Stimulated activated naive CD8-positive, alpha-beta T cell treated with anti-CD3 and anti-CD28 coated beads, Interleukin-15, Interleukin-2, amounts not matched to agents 100 ng/mL and 50 ng/mL, for 24 hours (primary cell): ENCODE data around the gene PLPP6.
A peak's percentile ranks its signal among the peaks of the same experiment; 100 is the strongest.

Experiments used
- H3K27ac Mint-ChIP-seq: one replicate; pipeline ENCODE4 v1.8.0; 2021; ENCODE audit warnings: mild to moderate bottlenecking, mixed read lengths
- H3K27me3 Mint-ChIP-seq: one replicate; pipeline ENCODE4 v1.8.0; 2021; ENCODE audit warnings: mixed read lengths
- H3K36me3 Mint-ChIP-seq: one replicate; pipeline ENCODE4 v1.8.0; 2021; ENCODE audit warnings: low read depth, mixed read lengths
- H3K4me1 Mint-ChIP-seq: one replicate; pipeline ENCODE4 v1.8.0; 2021; ENCODE audit warnings: low read depth, mixed read lengths
- H3K4me3 Mint-ChIP-seq: one replicate; pipeline ENCODE4 v1.8.0; 2021; ENCODE audit warnings: mild to moderate bottlenecking, mixed read lengths
- H3K9me3 Mint-ChIP-seq: one replicate; pipeline ENCODE4 v1.8.0; 2021; ENCODE audit warnings: mixed read lengths

PLPP6 gene

DNA sequence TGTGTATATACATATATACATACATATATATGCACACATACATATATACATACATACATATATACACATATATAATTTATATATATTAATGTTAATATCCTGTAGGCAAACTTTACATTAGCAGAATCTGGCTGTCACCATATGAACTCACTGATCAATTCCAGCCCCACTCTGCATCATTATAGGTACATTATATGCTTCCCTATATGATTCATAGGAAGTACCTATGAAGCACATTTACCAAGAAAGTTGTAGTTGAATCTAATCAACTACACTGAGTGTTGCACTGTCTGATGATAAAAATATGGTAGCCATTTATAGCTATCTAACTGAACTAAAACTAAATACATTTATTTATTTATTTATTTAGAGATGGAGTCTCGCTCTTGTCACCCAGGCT, 9.6 kb downstream of the PLPP6 start:
- no peaks in the 10 kb centered on the region for H3K9me3 Mint-ChIP-seq
- peaks cover 30% of the 10 kb centered on the region for H3K4me1 Mint-ChIP-seq
- H3K4me3 Mint-ChIP-seq = no peak overlapping the region
- no peaks in the 10 kb centered on the region for H3K36me3 Mint-ChIP-seq
- no peaks in the 10 kb centered on the region for H3K27me3 Mint-ChIP-seq
- H3K27ac Mint-ChIP-seq = no peak overlapping the region

DNA sequence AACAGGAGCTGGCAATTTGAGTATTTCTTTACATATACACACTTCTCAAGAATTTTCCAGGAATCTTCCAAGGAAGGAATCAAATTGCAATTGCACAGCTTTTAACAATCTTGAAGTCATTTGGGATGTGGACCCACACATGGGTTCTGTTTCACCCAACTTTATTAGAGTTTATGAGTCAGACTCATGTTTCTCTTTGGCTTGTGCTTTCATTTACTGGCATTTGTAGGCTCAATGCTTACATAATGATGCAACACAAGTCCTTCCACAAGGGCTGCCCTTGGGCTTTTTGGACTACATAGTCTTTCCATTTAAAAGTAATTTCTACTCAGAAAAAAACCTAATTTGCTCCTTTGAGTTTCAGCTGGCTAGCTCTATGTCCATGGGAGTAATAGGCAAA, 12.7 kb downstream of the PLPP6 start:
- Mint-ChIP-seq H3K4me3 (no peak overlapping the region), H3K4me1 (peaks cover 12% of the 10 kb centered on the region), H3K27ac (no peak overlapping the region), H3K9me3 (no peaks in the 10 kb centered on the region), H3K27me3 (no peaks in the 10 kb centered on the region), H3K36me3 (no peaks in the 10 kb centered on the region)

DNA sequence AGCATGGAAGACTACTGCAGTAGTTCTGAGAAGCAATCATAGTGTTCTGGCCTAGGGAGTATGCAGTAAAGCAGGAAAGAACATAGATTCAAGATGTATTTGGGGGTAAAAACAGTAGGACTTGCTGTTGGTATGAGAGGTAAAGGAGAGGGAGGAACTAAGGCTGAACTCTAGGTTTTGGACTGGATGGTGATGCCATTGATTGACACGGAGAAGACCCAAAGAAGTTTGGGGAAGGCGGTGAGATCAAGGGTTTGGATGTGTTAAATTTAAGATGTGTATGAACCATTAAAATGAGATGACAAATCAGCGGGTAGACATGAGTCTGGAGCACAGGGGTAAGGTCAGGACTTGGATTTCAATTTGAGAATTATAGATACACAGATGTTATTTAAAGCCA, 15.3 kb downstream of the PLPP6 start:
- no peaks in the 10 kb centered on the region for H3K27me3 Mint-ChIP-seq
- H3K27ac Mint-ChIP-seq = no peak overlapping the region
- no peak overlapping the region for H3K4me3 Mint-ChIP-seq
- no peaks in the 10 kb centered on the region for H3K4me1 Mint-ChIP-seq
- H3K36me3 Mint-ChIP-seq = no peaks in the 10 kb centered on the region
- no peaks in the 10 kb centered on the region for H3K9me3 Mint-ChIP-seq

DNA sequence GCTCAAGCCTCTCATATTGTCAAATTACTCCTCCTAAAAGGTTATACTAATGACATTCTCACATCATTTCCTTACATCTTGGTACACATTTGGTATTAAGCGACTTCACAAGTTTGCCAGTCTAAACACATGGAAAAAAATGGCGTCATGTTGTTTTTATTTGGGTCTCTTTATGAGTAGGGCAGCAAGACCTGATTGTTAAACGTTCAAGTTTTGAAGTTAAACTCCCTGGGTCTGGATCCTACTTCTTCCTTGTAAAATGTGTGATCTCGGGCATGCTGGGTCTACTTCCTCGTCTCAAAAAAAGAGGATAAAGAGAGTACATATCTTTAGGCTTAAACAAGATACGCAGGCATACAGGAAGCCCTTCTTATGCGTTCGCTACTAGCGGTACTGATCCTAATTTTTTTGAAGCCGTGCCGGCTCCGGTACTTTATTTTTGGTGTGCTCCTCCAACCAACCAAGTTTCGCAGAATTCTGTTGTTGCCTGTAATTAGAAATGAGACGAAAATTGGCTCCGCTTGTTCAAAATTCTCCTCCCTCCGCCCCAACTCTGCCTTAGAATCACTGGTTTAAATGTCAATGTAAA, 16.7 kb downstream of the PLPP6 start:
- no peaks in the 10 kb centered on the region for H3K27me3 Mint-ChIP-seq
- no peak overlapping the region for H3K27ac Mint-ChIP-seq
- H3K4me3 Mint-ChIP-seq = no peak overlapping the region
- peaks cover 8% of the 10 kb centered on the region for H3K4me1 Mint-ChIP-seq
- H3K36me3 Mint-ChIP-seq = peaks cover 7% of the 10 kb centered on the region
- H3K9me3 Mint-ChIP-seq = no peaks in the 10 kb centered on the region

DNA sequence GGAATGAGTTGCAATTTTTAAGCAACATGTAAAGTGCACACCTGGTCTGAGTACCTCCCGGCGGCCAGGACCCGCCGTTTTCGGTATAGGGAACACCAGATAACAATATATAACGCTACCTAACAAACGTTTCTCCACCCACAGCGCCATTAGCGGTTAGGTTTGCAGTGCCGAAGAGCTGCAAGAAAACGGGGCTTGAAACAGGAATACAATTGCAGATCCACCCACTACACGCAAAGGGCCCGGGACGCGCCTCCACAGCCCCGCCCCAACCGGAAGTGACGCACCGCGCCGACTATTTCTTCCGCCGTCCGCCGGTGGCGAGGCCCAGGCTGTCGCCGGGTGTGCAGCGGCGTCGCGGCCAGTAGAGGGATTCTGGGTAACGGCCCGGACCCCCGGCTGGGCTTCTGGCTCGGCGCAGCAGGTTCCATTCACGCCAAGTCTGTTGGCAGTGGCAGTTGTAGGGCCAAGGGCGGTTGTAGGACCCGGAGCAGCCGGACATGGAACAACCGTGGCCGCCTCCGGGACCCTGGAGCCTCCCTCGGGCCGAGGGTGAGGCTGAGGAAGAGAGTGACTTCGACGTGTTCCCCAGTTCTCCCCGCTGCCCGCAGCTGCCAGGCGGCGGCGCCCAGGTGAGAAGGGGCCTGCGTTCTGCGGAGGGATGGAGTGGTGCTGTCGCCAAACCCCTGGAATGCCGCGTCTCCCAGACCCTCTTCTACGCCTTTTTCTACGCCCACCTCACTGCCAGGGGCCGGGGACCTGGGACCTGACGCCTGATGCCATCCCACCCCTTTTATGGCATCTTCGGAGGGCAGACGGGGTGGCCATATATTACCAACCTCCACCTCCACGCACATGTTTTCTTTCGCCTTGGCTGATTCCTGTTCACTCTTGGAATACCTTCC, 17.4 kb downstream of the PLPP6 start, which contains the start of gene CDC37L1:
Gene CDC37L1, plus strand, starts transcription at position 302 of the 905 bp plus-strand sequence. Its CDS starts 199 bp downstream, at position 501.
- H3K36me3 Mint-ChIP-seq = peaks cover 7% of the 10 kb centered on the region
- H3K27ac Mint-ChIP-seq = no peak within 1 kb of the TSS
- peaks cover 8% of the 10 kb centered on the region for H3K4me1 Mint-ChIP-seq
- no peaks in the 10 kb centered on the region for H3K27me3 Mint-ChIP-seq
- H3K9me3 Mint-ChIP-seq = no peaks in the 10 kb centered on the region
- no peak within 1 kb of the TSS for H3K4me3 Mint-ChIP-seq

DNA sequence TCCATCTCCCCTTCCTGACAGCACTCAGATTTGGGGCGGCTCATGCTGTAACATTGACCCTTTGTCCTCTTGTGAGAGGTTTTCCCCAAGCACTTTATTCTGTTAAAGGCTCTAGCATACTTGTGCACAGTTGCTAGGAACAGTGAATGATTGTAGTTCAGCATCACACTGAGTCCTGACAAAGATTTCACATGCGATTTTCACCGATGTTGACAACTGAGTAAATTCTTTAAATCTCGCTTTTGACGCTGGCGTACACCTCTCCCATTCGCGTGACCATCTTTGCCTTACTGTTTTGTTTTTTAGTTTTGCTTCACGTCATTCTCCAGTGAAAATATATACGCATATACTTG, 18.1 kb downstream of the PLPP6 start:
- no peak overlapping the region for H3K4me3 Mint-ChIP-seq

DNA sequence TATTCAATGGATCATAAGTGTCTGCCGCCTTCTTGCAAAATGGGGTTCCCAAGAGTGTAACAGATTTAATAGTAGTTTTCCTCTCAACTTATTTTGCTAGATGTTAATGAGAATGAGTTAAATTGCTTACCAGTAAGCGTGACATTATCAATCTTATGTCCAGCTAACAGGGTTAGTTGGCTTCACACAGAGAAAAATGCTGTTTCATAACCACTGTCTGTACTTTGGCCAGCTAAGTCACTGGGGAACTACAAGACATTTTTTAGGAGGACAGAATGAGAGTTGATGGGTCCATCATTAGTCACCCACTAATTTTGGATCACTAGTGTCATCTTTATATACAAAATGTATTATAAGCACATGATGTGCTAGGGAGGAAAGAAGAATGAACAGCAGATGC, 18.7 kb downstream of the PLPP6 start:
- H3K4me1 Mint-ChIP-seq = peaks cover 8% of the 10 kb centered on the region
- no peak overlapping the region for H3K4me3 Mint-ChIP-seq
- peaks cover 17% of the 10 kb centered on the region for H3K36me3 Mint-ChIP-seq
- no peaks in the 10 kb centered on the region for H3K27me3 Mint-ChIP-seq
- no peak overlapping the region for H3K27ac Mint-ChIP-seq
- no peaks in the 10 kb centered on the region for H3K9me3 Mint-ChIP-seq

More for the DNA sequence above, 18.1 kb downstream of the PLPP6 start:
- Mint-ChIP-seq H3K27me3 (no peaks in the 10 kb centered on the region), H3K36me3 (peaks cover 13% of the 10 kb centered on the region), H3K4me1 (peaks cover 8% of the 10 kb centered on the region), H3K27ac (no peak overlapping the region), H3K9me3 (no peaks in the 10 kb centered on the region)

DNA sequence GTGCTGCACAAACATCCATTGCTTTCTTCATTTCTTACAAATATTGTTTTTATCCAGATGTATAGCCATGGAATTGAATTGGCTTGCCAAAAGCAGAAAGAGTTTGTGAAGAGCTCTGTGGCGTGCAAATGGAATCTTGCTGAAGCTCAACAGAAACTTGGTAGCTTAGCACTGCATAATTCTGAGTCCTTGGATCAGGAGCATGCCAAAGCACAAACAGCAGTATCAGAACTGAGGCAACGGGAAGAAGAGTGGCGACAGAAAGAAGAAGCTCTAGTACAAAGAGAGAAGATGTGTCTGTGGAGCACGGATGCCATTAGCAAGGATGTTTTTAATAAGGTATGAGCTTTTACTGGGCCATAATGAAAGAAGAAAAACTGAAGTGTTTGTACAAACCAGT, 22.7 kb downstream of the PLPP6 start:
- Mint-ChIP-seq H3K4me3 (no peak overlapping the region), H3K27ac (no peak overlapping the region), H3K27me3 (no peaks in the 10 kb centered on the region), H3K9me3 (no peaks in the 10 kb centered on the region), H3K4me1 (peaks cover 26% of the 10 kb centered on the region), H3K36me3 (peaks cover 35% of the 10 kb centered on the region)

DNA sequence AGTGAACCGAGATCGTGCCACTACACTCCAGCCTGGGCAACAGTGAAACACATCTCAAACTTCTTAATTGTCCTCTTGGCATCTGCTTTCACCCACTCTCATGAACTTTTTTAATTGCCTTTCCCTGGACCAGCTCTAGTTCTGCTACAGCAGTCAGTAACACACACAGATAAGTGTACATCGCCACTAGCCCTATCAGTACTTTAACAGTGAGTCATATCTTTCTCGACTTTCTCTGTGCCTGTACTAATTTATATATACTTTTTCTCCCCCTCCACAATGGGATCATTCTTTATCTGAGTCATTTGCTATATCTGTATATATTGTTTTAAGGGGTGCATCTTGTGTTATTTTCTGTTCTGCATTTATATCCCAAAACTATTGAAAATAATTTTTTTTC, 24.0 kb downstream of the PLPP6 start:
- H3K9me3 Mint-ChIP-seq = no peaks in the 10 kb centered on the region
- no peak overlapping the region for H3K4me3 Mint-ChIP-seq
- no peaks in the 10 kb centered on the region for H3K27me3 Mint-ChIP-seq
- peaks cover 39% of the 10 kb centered on the region for H3K4me1 Mint-ChIP-seq
- H3K36me3 Mint-ChIP-seq = peaks cover 48% of the 10 kb centered on the region
- peak overlapping the region; percentile 8 for H3K27ac Mint-ChIP-seq

DNA sequence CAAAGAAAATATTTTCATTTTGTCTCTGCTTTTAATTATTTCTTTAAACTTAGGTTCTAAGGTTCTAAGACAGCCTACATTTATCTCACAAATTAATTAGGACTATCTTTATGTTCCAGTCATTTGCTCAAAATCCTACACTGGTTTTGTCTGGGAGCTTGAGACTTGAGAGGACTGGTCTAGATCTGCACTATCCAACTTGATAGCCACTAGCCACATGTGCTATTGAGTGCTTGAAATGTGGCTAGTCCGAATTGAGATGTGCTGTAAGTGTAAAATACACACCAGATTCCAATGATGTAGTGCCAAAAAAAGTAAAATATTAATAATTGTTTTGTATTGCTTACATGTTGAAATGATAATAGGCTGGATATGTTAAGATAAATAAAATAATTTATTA, 24.5 kb downstream of the PLPP6 start:
- Mint-ChIP-seq H3K9me3 (no peaks in the 10 kb centered on the region), H3K27ac (no peak overlapping the region), H3K36me3 (peaks cover 53% of the 10 kb centered on the region), H3K4me1 (peaks cover 43% of the 10 kb centered on the region), H3K27me3 (no peaks in the 10 kb centered on the region), H3K4me3 (no peak overlapping the region)

DNA sequence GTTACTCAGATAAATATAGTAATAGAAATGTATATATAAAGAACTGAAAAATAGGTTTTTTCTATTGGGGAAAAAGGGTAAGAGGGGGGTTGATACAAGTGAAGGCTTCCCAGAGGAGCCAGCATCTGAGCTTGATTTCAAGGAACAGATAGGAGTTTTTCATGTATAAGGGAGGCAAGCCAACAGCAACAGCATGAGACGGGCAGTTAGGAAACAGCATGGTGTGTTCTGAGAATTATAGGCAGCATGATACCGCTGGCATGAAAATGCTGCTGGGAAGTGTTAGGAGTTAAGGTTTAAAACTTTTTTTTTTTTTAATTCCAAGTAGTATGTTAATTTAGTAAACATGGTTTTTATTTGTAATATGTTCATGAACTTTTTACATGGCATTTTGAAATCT, 26.9 kb downstream of the PLPP6 start:
- H3K27ac Mint-ChIP-seq = no peak overlapping the region
- no peak overlapping the region for H3K4me3 Mint-ChIP-seq
- H3K4me1 Mint-ChIP-seq = peaks cover 41% of the 10 kb centered on the region
- H3K9me3 Mint-ChIP-seq = no peaks in the 10 kb centered on the region
- H3K27me3 Mint-ChIP-seq = no peaks in the 10 kb centered on the region
- H3K36me3 Mint-ChIP-seq = peaks cover 51% of the 10 kb centered on the region

DNA sequence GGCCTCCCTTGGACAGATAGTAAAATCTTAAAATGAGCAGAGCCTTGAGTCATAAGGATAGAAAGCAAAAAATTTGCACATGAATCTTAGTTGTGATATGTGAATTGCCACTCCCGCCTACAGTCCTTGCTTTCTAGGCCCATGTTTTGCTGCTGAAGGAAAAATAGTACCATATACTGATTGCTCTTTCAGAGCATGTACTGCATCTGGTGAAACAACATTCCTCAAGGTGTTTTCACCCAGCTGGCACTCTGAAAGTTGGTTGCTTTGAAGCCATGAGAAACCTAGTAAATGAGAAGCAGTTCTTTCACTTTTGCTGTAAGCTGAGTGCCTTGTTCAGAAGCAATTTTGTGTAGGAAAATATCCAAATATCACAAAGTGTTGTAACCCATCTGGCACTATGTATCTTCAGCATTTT, 27.6 kb downstream of the PLPP6 start:
- peak overlapping the region; percentile 80 for H3K27ac Mint-ChIP-seq
- peaks cover 56% of the 10 kb centered on the region for H3K36me3 Mint-ChIP-seq
- H3K4me1 Mint-ChIP-seq = peaks cover 41% of the 10 kb centered on the region
- H3K4me3 Mint-ChIP-seq = no peak overlapping the region
- no peaks in the 10 kb centered on the region for H3K9me3 Mint-ChIP-seq
- H3K27me3 Mint-ChIP-seq = no peaks in the 10 kb centered on the region

DNA sequence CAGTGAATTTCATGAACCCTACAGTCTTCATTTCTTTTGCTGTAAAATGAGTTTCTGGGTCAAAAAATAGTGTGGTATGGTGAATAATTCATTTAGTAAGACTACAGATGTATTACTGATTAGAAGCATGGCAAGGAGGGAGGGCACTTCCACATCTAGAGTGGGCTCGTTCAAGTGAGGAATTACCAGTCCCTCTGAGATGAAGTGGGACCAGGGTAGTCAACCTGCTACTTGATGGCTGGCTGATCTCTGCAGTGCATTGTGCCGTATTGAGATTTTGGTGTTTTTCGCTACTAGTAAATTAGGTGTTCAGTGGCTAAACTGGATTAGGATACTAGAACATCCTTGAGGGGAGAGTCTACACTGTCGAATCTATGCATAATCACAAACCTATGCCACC, 28.1 kb downstream of the PLPP6 start:
- H3K4me3 Mint-ChIP-seq = no peak overlapping the region
- no peaks in the 10 kb centered on the region for H3K27me3 Mint-ChIP-seq
- H3K4me1 Mint-ChIP-seq = peaks cover 41% of the 10 kb centered on the region
- peaks cover 52% of the 10 kb centered on the region for H3K36me3 Mint-ChIP-seq
- H3K9me3 Mint-ChIP-seq = no peaks in the 10 kb centered on the region
- H3K27ac Mint-ChIP-seq = peak overlapping the region; percentile 80

DNA sequence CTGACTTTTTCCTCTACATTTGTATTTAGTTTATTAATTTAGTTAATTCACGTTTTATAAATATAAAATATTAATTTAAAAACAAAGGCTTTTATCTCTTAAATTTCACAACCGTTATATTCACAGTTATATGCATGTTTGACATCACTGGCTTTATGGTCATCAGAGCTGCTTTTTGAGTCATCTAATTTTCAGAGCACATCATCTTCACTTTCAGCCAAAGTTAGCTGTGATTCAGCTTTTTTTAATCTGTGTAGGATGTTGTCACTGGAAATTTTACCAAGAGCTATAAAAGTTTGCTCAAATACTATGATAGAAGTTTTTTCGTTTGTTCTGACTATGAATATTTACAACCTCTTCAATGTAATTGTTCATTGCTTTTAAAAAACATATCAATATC, 29.7 kb downstream of the PLPP6 start:
- Mint-ChIP-seq H3K4me1 (peaks cover 39% of the 10 kb centered on the region), H3K9me3 (no peaks in the 10 kb centered on the region), H3K27ac (no peak overlapping the region), H3K4me3 (no peak overlapping the region), H3K36me3 (peaks cover 45% of the 10 kb centered on the region), H3K27me3 (no peaks in the 10 kb centered on the region)

DNA sequence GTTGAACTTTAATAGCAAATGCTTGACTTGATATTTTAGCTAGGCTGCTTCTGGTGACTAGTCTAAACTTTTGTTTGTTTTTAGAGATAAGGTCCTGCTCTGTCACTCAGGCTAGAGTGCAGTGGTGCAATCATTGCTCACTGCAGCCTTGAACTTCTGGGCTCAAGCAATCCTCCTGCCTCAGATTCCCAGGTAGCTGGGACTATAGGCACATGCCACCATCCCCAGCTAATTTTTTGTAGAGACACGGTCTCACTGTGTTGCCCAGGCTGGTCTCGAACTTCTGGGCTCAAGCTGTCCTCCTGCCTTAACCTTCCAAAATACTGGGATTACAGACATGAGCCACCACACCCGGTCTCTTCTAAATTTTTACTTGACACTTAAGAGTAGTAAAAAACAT, 38.0 kb downstream of the PLPP6 start:
- H3K36me3 Mint-ChIP-seq = peaks cover 67% of the 10 kb centered on the region
- no peaks in the 10 kb centered on the region for H3K27me3 Mint-ChIP-seq
- no peak overlapping the region for H3K4me3 Mint-ChIP-seq
- no peaks in the 10 kb centered on the region for H3K9me3 Mint-ChIP-seq
- no peak overlapping the region for H3K27ac Mint-ChIP-seq
- H3K4me1 Mint-ChIP-seq = peaks cover 20% of the 10 kb centered on the region
